Globus pallidus (tissue), 1 donor: ENCODE measurements around the gene TPI1.
"Not testable (repeated sequence)": the region's sequence is repeated elsewhere in the genome, so short reads cannot be mapped to it uniquely, and the experiment has no call there.

Source experiments
- DNase-seq: peaks from one replicate; pipeline ENCODE4 v3.0.0-alpha.2; 2015; ENCODE audit warnings: low spot score

The TPI1 gene

GRCh38 chr12:6869049-6870021 is 2.0 kb downstream of the TPI1 start:
- DNase-seq, result peak; percentile 72

- DNase-seq, result not testable (repeated sequence)
Measured at GRCh38 chr12:6870304-6870703, 3.0 kb downstream of the TPI1 start.

GRCh38 chr12:6871052-6871957 is 4.0 kb downstream of the TPI1 start:
- no peak for DNase-seq

GRCh38 chr12:6872073-6873048 is 5.0 kb downstream of the TPI1 start:
- DNase-seq, result peak; percentile 78

- DNase-seq, result peak; percentile 92
Measured at GRCh38 chr12:6873094-6874014, 6.0 kb downstream of the TPI1 start, which contains the start of gene SPSB2. Gene SPSB2 (minus strand): TSS chr12:6873303. CDS start chr12:6872901, 402 bp downstream.

GRCh38 chr12:6874015-6874368 is 6.7 kb downstream of the TPI1 start:
- not testable (repeated sequence) for DNase-seq

GRCh38 chr12:6879824-6880223 is 12.5 kb downstream of the TPI1 start:
- DNase-seq, result not testable (repeated sequence)

- no peak for DNase-seq
Measured at GRCh38 chr12:6883252-6883651, 15.9 kb downstream of the TPI1 start.

GRCh38 chr12:6883683-6884082 is 16.4 kb downstream of the TPI1 start:
- no peak for DNase-seq

GRCh38 chr12:6884539-6884938 is 17.2 kb downstream of the TPI1 start:
- no peak for DNase-seq

- not testable (repeated sequence) for DNase-seq
Measured at GRCh38 chr12:6886206-6886999, 19.1 kb downstream of the TPI1 start.

GRCh38 chr12:6887460-6887859 is 20.1 kb downstream of the TPI1 start:
- DNase-seq, result no peak

- DNase-seq, result no peak
Measured at GRCh38 chr12:6888360-6888759, 21.0 kb downstream of the TPI1 start.

GRCh38 chr12:6888794-6889193 is 21.5 kb downstream of the TPI1 start:
- not testable (repeated sequence) for DNase-seq

GRCh38 chr12:6889775-6890573 is 22.6 kb downstream of the TPI1 start:
- not testable (repeated sequence) for DNase-seq

- peak; percentile 97 for DNase-seq
Measured at GRCh38 chr12:6890789-6891645, 23.7 kb downstream of the TPI1 start.

- DNase-seq, result no peak
Measured at GRCh38 chr12:6891646-6892001, 24.3 kb downstream of the TPI1 start.

GRCh38 chr12:6892683-6893082 is 25.4 kb downstream of the TPI1 start:
- DNase-seq, result not testable (repeated sequence)
